Fibroblast of lung (primary cell): ENCODE data around the gene IGFBP2.

ENCODE experiments used
- EZH2 ChIP-seq: IDR thresholded peaks from 2 replicates; pipeline ENCODE4 v1.5.1; 2012; ENCODE audit warnings: low read length, control low read depth, mild to moderate bottlenecking; ENCODE audit errors: missing control alignments
- TF ChIP-seq, protein P1 (sequence below), 2 donors: IDR thresholded peaks in 1 of 2; conservative IDR thresholded peaks in 1 of 2; 1 replicate in 1 of 2; 2 replicates in 1 of 2; pipeline ENCODE4 v1.5.1; 2011 to 2012; ENCODE audit warnings: low read length in 2 of 2, control low read depth in 1 of 2, inconsistent platforms in 1 of 2, low read depth in 1 of 2, mild to moderate bottlenecking in 1 of 2

DNA sequence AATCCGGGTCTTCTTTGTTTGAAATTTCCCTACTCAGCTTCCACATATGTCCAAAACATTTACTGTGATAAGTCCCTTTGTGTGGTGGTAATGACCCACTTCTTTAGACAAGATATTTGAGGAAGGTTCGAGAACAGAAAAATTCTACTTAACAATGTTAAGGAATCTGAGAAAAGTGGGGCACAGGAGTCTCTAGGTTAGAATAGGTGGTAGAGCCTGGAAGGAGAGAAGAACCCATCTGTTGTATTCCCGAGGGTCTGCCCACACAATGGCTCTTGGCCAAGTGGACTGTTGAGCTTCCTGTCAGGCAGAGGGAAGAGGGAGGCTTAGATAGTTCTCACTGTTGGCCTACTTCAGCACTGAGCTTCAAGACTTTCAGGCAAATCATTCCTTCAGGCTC is 4.3 kb downstream of the IGFBP2 start:
- TF ChIP-seq, protein P1, sequence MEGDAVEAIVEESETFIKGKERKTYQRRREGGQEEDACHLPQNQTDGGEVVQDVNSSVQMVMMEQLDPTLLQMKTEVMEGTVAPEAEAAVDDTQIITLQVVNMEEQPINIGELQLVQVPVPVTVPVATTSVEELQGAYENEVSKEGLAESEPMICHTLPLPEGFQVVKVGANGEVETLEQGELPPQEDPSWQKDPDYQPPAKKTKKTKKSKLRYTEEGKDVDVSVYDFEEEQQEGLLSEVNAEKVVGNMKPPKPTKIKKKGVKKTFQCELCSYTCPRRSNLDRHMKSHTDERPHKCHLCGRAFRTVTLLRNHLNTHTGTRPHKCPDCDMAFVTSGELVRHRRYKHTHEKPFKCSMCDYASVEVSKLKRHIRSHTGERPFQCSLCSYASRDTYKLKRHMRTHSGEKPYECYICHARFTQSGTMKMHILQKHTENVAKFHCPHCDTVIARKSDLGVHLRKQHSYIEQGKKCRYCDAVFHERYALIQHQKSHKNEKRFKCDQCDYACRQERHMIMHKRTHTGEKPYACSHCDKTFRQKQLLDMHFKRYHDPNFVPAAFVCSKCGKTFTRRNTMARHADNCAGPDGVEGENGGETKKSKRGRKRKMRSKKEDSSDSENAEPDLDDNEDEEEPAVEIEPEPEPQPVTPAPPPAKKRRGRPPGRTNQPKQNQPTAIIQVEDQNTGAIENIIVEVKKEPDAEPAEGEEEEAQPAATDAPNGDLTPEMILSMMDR (conservative IDR thresholded peaks at IDR 0.05 in 1 of 2, IDR thresholded peaks at IDR 0.05 in 1 of 2; ENCODE audit: low read depth in 1 of 2, low read length in 2 of 2) = no peak
- TF ChIP-seq EZH2 = no peak
